Activated T-cell treated with anti-CD3 and anti-CD28 coated beads, Interleukin-2, amount 50 U/mL, for 72 hours (primary cell): ENCODE results near the gene KLHDC4. TPM values are rescaled to one million over a fixed set of nuclear protein-coding genes. Genes with fewer than 3 reads are reported as not detected.

Experiments used
- ATAC-seq, 2 donors: fragments of 150-1000 bp; cut with Tn5 transposase; replicated peaks in 1 of 2; 2 replicates each; pipeline ENCODE4 v1.10.0; 2021; ENCODE audit warnings: moderate library complexity in 2 of 2, mild to moderate bottlenecking in 1 of 2
- DNase-seq, 2 donors: peaks; one replicate each; pipeline ENCODE4 v3.0.0; 2021 to 2022; ENCODE audit warnings: mixed read lengths in 1 of 2
- H3K27ac Mint-ChIP-seq: one replicate; pipeline ENCODE4 v1.8.0; 2022; ENCODE audit warnings: mild to moderate bottlenecking, moderate library complexity, mixed read lengths
- H3K27me3 Mint-ChIP-seq: one replicate; pipeline ENCODE4 v1.8.0; 2022; ENCODE audit warnings: low read depth, mixed read lengths
- H3K36me3 Mint-ChIP-seq, 2 donors: one replicate each; pipeline ENCODE4 v1.8.0; 2022; ENCODE audit warnings: mixed read lengths in 2 of 2, mild to moderate bottlenecking in 1 of 2; ENCODE audit not compliant: insufficient read depth in 2 of 2
- H3K4me1 Mint-ChIP-seq: one replicate; pipeline ENCODE4 v1.8.0; 2022; ENCODE audit warnings: low read depth, mixed read lengths
- H3K4me3 Mint-ChIP-seq, 2 donors: one replicate each; pipeline ENCODE4 v1.8.0; 2022; ENCODE audit warnings: mild to moderate bottlenecking in 2 of 2, mixed read lengths in 2 of 2, moderate library complexity in 2 of 2
- H3K9me3 Mint-ChIP-seq, 2 donors: one replicate each; pipeline ENCODE4 v1.8.0; 2022; ENCODE audit warnings: mixed read lengths in 2 of 2
- total RNA-seq, 2 donors: library from RNA; stranded (reverse); gene quantifications; one replicate each; pipeline ENCODE4 v1.2.3, GENCODE V29; 2022

The KLHDC4 gene
- total RNA-seq, 2 donors from 2014 or later = 85.5 to 108 TPM

GRCh38 chr16:87703835-87704375 is 61.9 kb downstream of the KLHDC4 start:
- ATAC-seq (no peak), DNase-seq (no peak)
- Mint-ChIP-seq H3K4me1 (peaks cover 40% of the 10 kb centered on the region), H3K36me3 (peaks cover 0 to 5% of the 10 kb centered on the region in 2 donors), H3K9me3 (no peaks in the 10 kb centered on the region), H3K4me3 (peak overlapping the region in 1 of 2 donors; percentile 7), H3K27ac (no peak overlapping the region), H3K27me3 (no peaks in the 10 kb centered on the region)

- Mint-ChIP-seq H3K27me3 (no peaks in the 10 kb centered on the region), H3K9me3 (no peaks in the 10 kb centered on the region), H3K4me1 (peaks cover 47% of the 10 kb centered on the region)
These were observed 62.7 kb downstream of the KLHDC4 start for GRCh38 chr16:87703071-87703470.

GRCh38 chr16:87702325-87702811 is 63.4 kb downstream of the KLHDC4 start:
- ATAC-seq (peak; percentile 69 to 71), DNase-seq (peak; percentile 49 to 59)
- Mint-ChIP-seq H3K9me3 (no peaks in the 10 kb centered on the region), H3K4me3 (peak overlapping the region; percentile 65), H3K4me1 (peaks cover 50% of the 10 kb centered on the region), H3K36me3 (peaks cover 0 to 3% of the 10 kb centered on the region in 2 donors), H3K27ac (peak overlapping the region; percentile 61), H3K27me3 (no peaks in the 10 kb centered on the region)

More at GRCh38 chr16:87703071-87703470, 62.7 kb downstream of the KLHDC4 start:
- ATAC-seq (no peak), DNase-seq (no peak)
- Mint-ChIP-seq H3K4me3 (peak overlapping the region; percentile 65), H3K27ac (peak overlapping the region; percentile 61), H3K36me3 (peaks cover 0 to 3% of the 10 kb centered on the region in 2 donors)

GRCh38 chr16:87701505-87701921 is 64.3 kb downstream of the KLHDC4 start:
- Mint-ChIP-seq H3K27me3 (no peaks in the 10 kb centered on the region), H3K9me3 (no peaks in the 10 kb centered on the region), H3K36me3 (peaks cover 0 to 3% of the 10 kb centered on the region in 2 donors), H3K4me1 (peaks cover 50% of the 10 kb centered on the region), H3K27ac (no peak overlapping the region), H3K4me3 (no peak overlapping the region)
- ATAC-seq (no peak), DNase-seq (no peak)

GRCh38 chr16:87701078-87701460 is 64.7 kb downstream of the KLHDC4 start:
- no peak overlapping the region for H3K27ac Mint-ChIP-seq
- peak overlapping the region in 1 of 2 donors; percentile 36 for H3K4me3 Mint-ChIP-seq
- peaks cover 0 to 3% of the 10 kb centered on the region in 2 donors for H3K36me3 Mint-ChIP-seq
- DNase-seq = no peak
- ATAC-seq = no peak
- H3K9me3 Mint-ChIP-seq = no peaks in the 10 kb centered on the region
- peaks cover 50% of the 10 kb centered on the region for H3K4me1 Mint-ChIP-seq
- H3K27me3 Mint-ChIP-seq = no peaks in the 10 kb centered on the region

GRCh38 chr16:87700406-87701077 is 65.2 kb downstream of the KLHDC4 start:
- Mint-ChIP-seq H3K27me3 (no peaks in the 10 kb centered on the region), H3K27ac (no peak overlapping the region), H3K4me1 (peaks cover 50% of the 10 kb centered on the region), H3K36me3 (peaks cover 0 to 3% of the 10 kb centered on the region in 2 donors), H3K9me3 (no peaks in the 10 kb centered on the region), H3K4me3 (peak overlapping the region in 1 of 2 donors; percentile 36)
- ATAC-seq (no peak), DNase-seq (no peak)

GRCh38 chr16:87698676-87699199 is 67.0 kb downstream of the KLHDC4 start:
- Mint-ChIP-seq H3K27ac (peak overlapping the region; percentile 58), H3K4me3 (peak overlapping the region in 1 of 2 donors; percentile 62), H3K27me3 (no peaks in the 10 kb centered on the region), H3K4me1 (peaks cover 48% of the 10 kb centered on the region), H3K9me3 (no peaks in the 10 kb centered on the region), H3K36me3 (peaks cover 0 to 3% of the 10 kb centered on the region in 2 donors)
- DNase-seq (no peak), ATAC-seq (peak; percentile 12 to 27)

- peak; percentile 23 to 37 for DNase-seq
- H3K9me3 Mint-ChIP-seq = no peaks in the 10 kb centered on the region
These were observed 67.5 kb downstream of the KLHDC4 start for GRCh38 chr16:87698241-87698640.

GRCh38 chr16:87697792-87698191 is 68.0 kb downstream of the KLHDC4 start:
- H3K4me1 Mint-ChIP-seq = peaks cover 39% of the 10 kb centered on the region
- no peaks in the 10 kb centered on the region for H3K9me3 Mint-ChIP-seq
- ATAC-seq (no peak), DNase-seq (no peak)
- no peaks in the 10 kb centered on the region for H3K27me3 Mint-ChIP-seq
- H3K36me3 Mint-ChIP-seq = no peaks in the 10 kb centered on the region
- H3K4me3 Mint-ChIP-seq = peak overlapping the region in 1 of 2 donors; percentile 62
- H3K27ac Mint-ChIP-seq = peak overlapping the region; percentile 58

More at GRCh38 chr16:87698241-87698640, 67.5 kb downstream of the KLHDC4 start:
- Mint-ChIP-seq H3K4me3 (peak overlapping the region in 1 of 2 donors; percentile 62), H3K36me3 (peaks cover 0 to under 1% of the 10 kb centered on the region in 2 donors), H3K27ac (peak overlapping the region; percentile 58), H3K27me3 (no peaks in the 10 kb centered on the region), H3K4me1 (peaks cover 43% of the 10 kb centered on the region)
- peak; percentile 61 to 77 for ATAC-seq

- ATAC-seq (no peak), DNase-seq (no peak)
- Mint-ChIP-seq H3K27ac (peak overlapping the region; percentile 58), H3K36me3 (no peaks in the 10 kb centered on the region), H3K27me3 (no peaks in the 10 kb centered on the region), H3K4me1 (peaks cover 34% of the 10 kb centered on the region), H3K9me3 (no peaks in the 10 kb centered on the region), H3K4me3 (no peak overlapping the region)
These were observed 68.5 kb downstream of the KLHDC4 start for GRCh38 chr16:87697256-87697655.

GRCh38 chr16:87696726-87697125 is 69.1 kb downstream of the KLHDC4 start:
- Mint-ChIP-seq H3K4me1 (peaks cover 28% of the 10 kb centered on the region), H3K9me3 (no peaks in the 10 kb centered on the region), H3K4me3 (no peak overlapping the region), H3K27ac (no peak overlapping the region), H3K36me3 (no peaks in the 10 kb centered on the region), H3K27me3 (no peaks in the 10 kb centered on the region)
- ATAC-seq (no peak), DNase-seq (no peak)

- no peak overlapping the region for H3K4me3 Mint-ChIP-seq
- H3K4me1 Mint-ChIP-seq = peaks cover 18% of the 10 kb centered on the region
These were observed 70.3 kb downstream of the KLHDC4 start for GRCh38 chr16:87695534-87695933.

GRCh38 chr16:87694441-87695125 is 71.2 kb downstream of the KLHDC4 start:
- Mint-ChIP-seq H3K9me3 (no peaks in the 10 kb centered on the region), H3K27ac (peak overlapping the region; percentile 42), H3K27me3 (no peaks in the 10 kb centered on the region), H3K4me1 (peaks cover 17% of the 10 kb centered on the region), H3K36me3 (no peaks in the 10 kb centered on the region), H3K4me3 (no peak overlapping the region)
- ATAC-seq = no peak
- DNase-seq = no peak

More at GRCh38 chr16:87695534-87695933, 70.3 kb downstream of the KLHDC4 start:
- ATAC-seq (no peak), DNase-seq (no peak)
- H3K36me3 Mint-ChIP-seq = no peaks in the 10 kb centered on the region
- H3K27me3 Mint-ChIP-seq = no peaks in the 10 kb centered on the region
- no peak overlapping the region for H3K27ac Mint-ChIP-seq
- no peaks in the 10 kb centered on the region for H3K9me3 Mint-ChIP-seq
